Fibroblast of lung (primary cell): Measurements from ENCODE around the gene CTNND2. TPM values are rescaled to one million over a fixed set of nuclear protein-coding genes. Genes with fewer than 3 reads are reported as not detected.

ENCODE experiments used
- DNase-seq, 2 donors: peaks; one replicate each; pipeline versions ENCODE4 v3.0.0 to v3.0.0-alpha.2; 2010; ENCODE audit warnings: low read depth in 2 of 2
- H2AFZ ChIP-seq: 2 replicates; pipeline ENCODE4 v1.5.1; 2012; ENCODE audit warnings: low read length, control low read depth, inconsistent platforms
- H3K27ac ChIP-seq: 2 replicates; pipeline ENCODE4 v1.5.1; 2011; ENCODE audit warnings: low read length, control low read depth; ENCODE audit not compliant: insufficient read depth
- H3K27me3 ChIP-seq: 2 replicates; pipeline ENCODE4 v1.5.1; 2011; ENCODE audit warnings: mild to moderate bottlenecking, low read length; ENCODE audit not compliant: control insufficient read depth, insufficient read depth
- H3K36me3 ChIP-seq: 2 replicates; pipeline ENCODE4 v1.5.1; 2011; ENCODE audit warnings: low read length; ENCODE audit not compliant: control insufficient read depth, insufficient read depth
- H3K4me1 ChIP-seq: 2 replicates; pipeline ENCODE4 v1.5.1; 2011; ENCODE audit warnings: low read length; ENCODE audit not compliant: control insufficient read depth, insufficient read depth; ENCODE audit errors: extremely low read depth
- H3K4me2 ChIP-seq: 2 replicates; pipeline ENCODE4 v1.5.1; 2011; ENCODE audit warnings: low read length, control low read depth; ENCODE audit not compliant: insufficient read depth; ENCODE audit errors: extremely low read depth
- H3K4me3 ChIP-seq, 4 experiments: fragments of 200-600 bp in 1 of 4; sonication (generic) in 1 of 4; replicated peaks in 1 of 4; 2 replicates each; pipeline ENCODE4 v1.5.1; 2011 to 2016; ENCODE audit warnings: low read length in 4 of 4, low read depth in 3 of 4, mild to moderate bottlenecking in 3 of 4, control low read depth in 2 of 4, inconsistent platforms in 1 of 4, mixed read lengths in 1 of 4; ENCODE audit not compliant: insufficient read depth in 1 of 4; ENCODE audit errors: control extremely low read depth in 1 of 4
- H3K79me2 ChIP-seq: 2 replicates; pipeline ENCODE4 v1.5.1; 2012; ENCODE audit warnings: mild to moderate bottlenecking, low read length, inconsistent platforms; ENCODE audit not compliant: control insufficient read depth, insufficient read depth
- H3K9ac ChIP-seq: 2 replicates; pipeline ENCODE4 v1.5.1; 2011; ENCODE audit warnings: mild to moderate bottlenecking, low read length, control low read depth; ENCODE audit not compliant: insufficient read depth
- H3K9me3 ChIP-seq: 2 replicates; pipeline ENCODE4 v1.5.1; 2012; ENCODE audit warnings: low read depth, low read length; ENCODE audit not compliant: control insufficient read depth, insufficient read depth
- H4K20me1 ChIP-seq: 2 replicates; pipeline ENCODE4 v1.5.1; 2011; ENCODE audit warnings: low read length; ENCODE audit not compliant: control insufficient read depth, insufficient read depth; ENCODE audit errors: extremely low read depth
- CTCF ChIP-seq, 2 donors: IDR thresholded peaks in 1 of 2; conservative IDR thresholded peaks in 1 of 2; 1 replicate in 1 of 2; 2 replicates in 1 of 2; pipeline ENCODE4 v1.5.1; 2011 to 2012; ENCODE audit warnings: low read length in 2 of 2, control low read depth in 1 of 2, inconsistent platforms in 1 of 2, low read depth in 1 of 2, mild to moderate bottlenecking in 1 of 2
- EZH2 ChIP-seq: IDR thresholded peaks from 2 replicates; pipeline ENCODE4 v1.5.1; 2012; ENCODE audit warnings: low read length, control low read depth, mild to moderate bottlenecking; ENCODE audit errors: missing control alignments
- polyA plus RNA-seq, 2 donors: library from polyadenylated mRNA; depleted of rRNA in 1 of 2; stranded (reverse) in 1 of 2; unstranded in 1 of 2; fragments of >200 nt; gene quantifications; 2 replicates each; pipeline ENCODE4 v1.2.1, GENCODE V29; 2011 to 2012; ENCODE audit warnings: missing spikeins in 1 of 2
- total RNA-seq: library from RNA; depleted of rRNA; stranded (reverse); fragments of >200 nt; gene quantifications from 2 replicates; pipeline ENCODE4 v1.2.1, GENCODE V29; 2014

CTNND2 gene
- total and polyA plus RNA-seq, 2 donors (not counting 1 experiment from before 2014, with no cell fraction given) = not detected

GRCh38 chr5:10985721-10986110, 918.5 kb downstream of the CTNND2 start:
- no peak overlapping the region for H2AFZ ChIP-seq
- H3K4me3 ChIP-seq = no peak overlapping the region
- DNase-seq = no peak
- no peaks in the 10 kb centered on the region for H4K20me1 ChIP-seq
- no peaks in the 10 kb centered on the region for H3K4me1 ChIP-seq
- H3K27ac ChIP-seq = no peak overlapping the region
- H3K36me3 ChIP-seq = no peaks in the 10 kb centered on the region
- no peak overlapping the region for H3K9ac ChIP-seq
- H3K79me2 ChIP-seq = no peaks in the 10 kb centered on the region
- TF ChIP-seq CTCF (conservative IDR thresholded peaks at IDR 0.05 in 1 of 2, IDR thresholded peaks at IDR 0.05 in 1 of 2; ENCODE audit: low read depth in 1 of 2, low read length in 2 of 2) (no peak), EZH2 (no peak)
- H3K9me3 ChIP-seq = no peaks in the 10 kb centered on the region
- peaks cover 3% of the 10 kb centered on the region for H3K27me3 ChIP-seq
- no peak overlapping the region for H3K4me2 ChIP-seq

- no peaks in the 10 kb centered on the region for H3K4me1 ChIP-seq
- no peak overlapping the region for H3K4me3 ChIP-seq
- no peak overlapping the region for H3K9ac ChIP-seq
- H3K27ac ChIP-seq = no peak overlapping the region
- H3K4me2 ChIP-seq = no peak overlapping the region
- no peak for DNase-seq
- no peaks in the 10 kb centered on the region for H3K9me3 ChIP-seq
- H3K36me3 ChIP-seq = no peaks in the 10 kb centered on the region
- no peak for TF ChIP-seq CTCF (conservative IDR thresholded peaks at IDR 0.05 in 1 of 2, IDR thresholded peaks at IDR 0.05 in 1 of 2; ENCODE audit: low read depth in 1 of 2, low read length in 2 of 2)
- no peak for TF ChIP-seq EZH2
- H2AFZ ChIP-seq = no peak overlapping the region
- no peaks in the 10 kb centered on the region for H3K79me2 ChIP-seq
- no peaks in the 10 kb centered on the region for H4K20me1 ChIP-seq
- peaks cover 3% of the 10 kb centered on the region for H3K27me3 ChIP-seq
Observed at GRCh38 chr5:10985091-10985720, 919.0 kb downstream of the CTNND2 start.

- no peaks in the 10 kb centered on the region for H3K36me3 ChIP-seq
Observed at GRCh38 chr5:10984021-10984715, 920.1 kb downstream of the CTNND2 start.

More at GRCh38 chr5:10984021-10984715, 920.1 kb downstream of the CTNND2 start:
- H3K79me2 ChIP-seq = no peaks in the 10 kb centered on the region
- no peak overlapping the region for H3K9ac ChIP-seq
- H3K27me3 ChIP-seq = peaks cover 3% of the 10 kb centered on the region
- H3K4me3 ChIP-seq = no peak overlapping the region
- no peaks in the 10 kb centered on the region for H3K4me1 ChIP-seq
- no peak overlapping the region for H3K27ac ChIP-seq
- no peaks in the 10 kb centered on the region for H4K20me1 ChIP-seq
- no peak overlapping the region for H3K4me2 ChIP-seq
- H3K9me3 ChIP-seq = no peaks in the 10 kb centered on the region
- no peak for TF ChIP-seq EZH2
- TF ChIP-seq CTCF (conservative IDR thresholded peaks at IDR 0.05 in 1 of 2, IDR thresholded peaks at IDR 0.05 in 1 of 2; ENCODE audit: low read depth in 1 of 2, low read length in 2 of 2) = no peak
- no peak for DNase-seq
- H2AFZ ChIP-seq = no peak overlapping the region
